ENCODE data around the gene TMEM109. TPM values are rescaled to one million over a fixed set of nuclear protein-coding genes. Genes with fewer than 3 reads are reported as not detected.

The TMEM109 gene
- polyA plus RNA-seq, 2 of the 4 experiments (the other 2 are of a cell fraction) = 40.9 to 93.0 TPM

GRCh38 chr11:60954421-60954820 lies 40.5 kb downstream of the TMEM109 start:
- ChIA-PET POLR2A (no interaction called here), CTCF (interaction anchor here (0.9 to 2.2 kb wide), 7 partner anchors 8 to 175 kb away, joined by 3 to 6 read pairs (median 4); partner anchors contain the start of gene CD6)
- 61% methylated on average over 5 of the region's 5 CpGs for WGBS (ENCODE audit: missing lambda C conversion rate)
- Histone ChIP-seq H3K4me3 (no peak overlapping the region), H3K4me1 (no peaks in the 10 kb centered on the region), H3K27ac (no peak overlapping the region), H3K9me3 (no peaks in the 10 kb centered on the region), H3K4me2 (no peak overlapping the region)
- ATAC-seq = no peak
- no peak for FAIRE-seq
- no peak for DNase-seq (ENCODE audit: low read depth in 1 of 2, low spot score in 1 of 2)
- TF ChIP-seq RCOR1 (IDR thresholded peaks at IDR 0.05; ENCODE audit: low read depth, low read length) (no peak), PBX3 (IDR thresholded peaks at IDR 0.05) (no peak), ESRRA (IDR thresholded peaks at IDR 0.05; ENCODE audit: borderline replicate concordance, low read length) (no peak), NR3C1 (IDR thresholded peaks at IDR 0.05) (no peak), CEBPB (IDR thresholded peaks at IDR 0.05) (no peak), FOSB (CRISPR knock-in tag; IDR thresholded peaks at IDR 0.05) (no peak), ZC3H11A (IDR thresholded peaks at IDR 0.05) (no peak), ELK1 (IDR thresholded peaks at IDR 0.05; ENCODE audit: low read depth, low read length) (no peak), SREBF2 (IDR thresholded peaks at IDR 0.05) (no peak), REST (IDR thresholded peaks at IDR 0.05) (no peak), EHMT2 (IDR thresholded peaks at IDR 0.05; ENCODE audit: low read depth) (no peak), FOXS1 (CRISPR knock-in tag; IDR thresholded peaks at IDR 0.05) (no peak), RFX5 (IDR thresholded peaks at IDR 0.05) (no peak), HOXB13 (CRISPR knock-in tag; IDR thresholded peaks at IDR 0.05; ENCODE audit: low read depth) (no peak), EP300 (IDR thresholded peaks at IDR 0.05) (no peak), HEYL (CRISPR knock-in tag; IDR thresholded peaks at IDR 0.05) (no peak), RAD21 (conservative IDR thresholded peaks at IDR 0.05 in 1 of 2, IDR thresholded peaks at IDR 0.05 in 1 of 2) (no peak), HDAC2 (IDR thresholded peaks at IDR 0.05) (no peak)

GRCh38 chr11:60955571-60955970 lies 41.6 kb downstream of the TMEM109 start:
- no peak overlapping the region for H3K4me3 ChIP-seq
- FAIRE-seq (no peak), ATAC-seq (no peak), DNase-seq (ENCODE audit: low read depth in 1 of 2, low spot score in 1 of 2) (no peak)
- H3K9me3 ChIP-seq = no peaks in the 10 kb centered on the region
- CTCF ChIA-PET = interaction anchor here (1.5 to 2.2 kb wide), 3 partner anchors 9 to 40 kb away, joined by 3 to 5 read pairs (median 5); no protein-coding TSS in a partner anchor
- POLR2A ChIA-PET = no interaction called here
- no peak overlapping the region for H3K27ac ChIP-seq
- no peaks in the 10 kb centered on the region for H3K4me1 ChIP-seq
- 38% methylated on average over 5 of the region's 5 CpGs for WGBS (ENCODE audit: missing lambda C conversion rate)
- H3K4me2 ChIP-seq = no peak overlapping the region
- TF ChIP-seq HEYL (CRISPR knock-in tag; IDR thresholded peaks at IDR 0.05) (no peak), ESRRA (IDR thresholded peaks at IDR 0.05; ENCODE audit: borderline replicate concordance, low read length) (no peak), ELK1 (IDR thresholded peaks at IDR 0.05; ENCODE audit: low read depth, low read length) (no peak), NFE2L2 (conservative IDR thresholded peaks at IDR 0.05; ENCODE audit: low read length) (no peak), ZFP36 (IDR thresholded peaks at IDR 0.05; ENCODE audit: borderline replicate concordance, partially characterized antibody) (no peak), FOSL2 (IDR thresholded peaks at IDR 0.05) (no peak), FOSL2 (CRISPR knock-in tag; IDR thresholded peaks at IDR 0.05) (no peak), MAZ (IDR thresholded peaks at IDR 0.05; ENCODE audit: borderline replicate concordance, low read depth, low read length) (no peak), HOXB5 (CRISPR knock-in tag; IDR thresholded peaks at IDR 0.05) (no peak), CBX8 (IDR thresholded peaks at IDR 0.05) (no peak), HES2 (IDR thresholded peaks at IDR 0.05) (no peak), GATA3 (IDR thresholded peaks at IDR 0.05; ENCODE audit: borderline replicate concordance) (no peak), RCOR1 (IDR thresholded peaks at IDR 0.05; ENCODE audit: low read depth, low read length) (no peak), ZSCAN20 (CRISPR knock-in tag; IDR thresholded peaks at IDR 0.05) (no peak), ATOH8 (CRISPR knock-in tag; IDR thresholded peaks at IDR 0.05; ENCODE audit: low read depth) (no peak), HDAC2 (IDR thresholded peaks at IDR 0.05) (no peak)
